NCI-H1694 treated with DMSO at 0.1 percent for 48 hours (cell line): ENCODE data around the gene ATP13A2.

Experiments
- DNase-seq: peaks from one replicate; lab custom pipeline; 2025; lab: John Stamatoyannopoulos, UW

The ATP13A2 gene

GRCh38 chr1:17011439-17012307, at the start of gene ATP13A2:
ATP13A2 (minus strand) TSS chr1:17011928; CDS start chr1:17011738, 190 bp downstream.
- DNase-seq, result peak; percentile 21

GRCh38 chr1:17061486-17061885, 49.8 kb upstream of the ATP13A2 start:
- DNase-seq, result no peak

- DNase-seq, result no peak
Observed at GRCh38 chr1:17060306-17060749, 48.6 kb upstream of the ATP13A2 start.

- peak; percentile 71 for DNase-seq
Observed at GRCh38 chr1:17059391-17060305, 47.9 kb upstream of the ATP13A2 start.

- no peak for DNase-seq
Observed at GRCh38 chr1:17056551-17056950, 44.8 kb upstream of the ATP13A2 start.

- no peak for DNase-seq
Observed at GRCh38 chr1:17055801-17056200, 44.1 kb upstream of the ATP13A2 start.

- DNase-seq, result peak; percentile 84
Observed at GRCh38 chr1:17053685-17054410, 42.1 kb upstream of the ATP13A2 start, which contains the start of gene SDHB. SDHB (minus strand) TSS chr1:17054032; CDS start chr1:17054019, 13 bp downstream.

- no peak for DNase-seq
Observed at GRCh38 chr1:17053086-17053684, 41.5 kb upstream of the ATP13A2 start.

- no peak for DNase-seq
Observed at GRCh38 chr1:17052641-17053040, 40.9 kb upstream of the ATP13A2 start.

- no peak for DNase-seq
Observed at GRCh38 chr1:17052038-17052437, 40.3 kb upstream of the ATP13A2 start.

- DNase-seq, result no peak
Observed at GRCh38 chr1:17047924-17048323, 36.2 kb upstream of the ATP13A2 start.

- no peak for DNase-seq
Observed at GRCh38 chr1:17046334-17046657, 34.6 kb upstream of the ATP13A2 start.

- peak; percentile 46 for DNase-seq
Observed at GRCh38 chr1:17045634-17046333, 34.1 kb upstream of the ATP13A2 start.

GRCh38 chr1:17045150-17045549, 33.4 kb upstream of the ATP13A2 start:
- no peak for DNase-seq

GRCh38 chr1:17043676-17044075, 31.9 kb upstream of the ATP13A2 start:
- DNase-seq, result no peak

GRCh38 chr1:17040135-17040534, 28.4 kb upstream of the ATP13A2 start:
- no peak for DNase-seq

- no peak for DNase-seq
Observed at GRCh38 chr1:17039522-17039921, 27.8 kb upstream of the ATP13A2 start.

GRCh38 chr1:17033481-17033880, 21.8 kb upstream of the ATP13A2 start:
- DNase-seq, result no peak

- DNase-seq, result no peak
Observed at GRCh38 chr1:17032741-17033140, 21.0 kb upstream of the ATP13A2 start.

- DNase-seq, result no peak
Observed at GRCh38 chr1:17031436-17031835, 19.7 kb upstream of the ATP13A2 start.

- no peak for DNase-seq
Observed at GRCh38 chr1:17030206-17030605, 18.5 kb upstream of the ATP13A2 start.
